CD14-positive monocyte (primary cell): Measurements from ENCODE around the gene PEX19. TPM values are rescaled to one million over a fixed set of nuclear protein-coding genes. Genes with fewer than 3 reads are reported as not detected.

Experiments used
- DNase-seq, 3 donors: peaks; one replicate each; pipeline ENCODE4 v3.0.0-alpha.2; 2011 to 2022
- H2AFZ ChIP-seq: 2 replicates; pipeline ENCODE4 v1.6.0; 2012; ENCODE audit warnings: mild to moderate bottlenecking, low read depth, low read length, inconsistent platforms; ENCODE audit not compliant: insufficient read depth, poor library complexity, severe bottlenecking
- H3K27ac ChIP-seq, 2 donors: 1 replicate in 1 of 2; 2 replicates in 1 of 2; pipeline ENCODE4 v1.5.1; 2012 to 2013; ENCODE audit warnings: low read length in 2 of 2, control low read depth in 1 of 2, inconsistent platforms in 1 of 2, low read depth in 1 of 2, mild to moderate bottlenecking in 1 of 2
- H3K27me3 ChIP-seq, 2 donors: one replicate each; pipeline versions ENCODE4 v1.6.0 to v1.6.1; 2011 to 2013; ENCODE audit warnings: low read length in 2 of 2; ENCODE audit not compliant: control insufficient read depth in 2 of 2, insufficient read depth in 2 of 2
- H3K36me3 ChIP-seq, 2 donors: replicated peaks in 1 of 2; 1 replicate in 1 of 2; 2 replicates in 1 of 2; pipeline versions ENCODE4 v1.5.1 to v1.6.1; 2012 to 2013; ENCODE audit warnings: low read length in 2 of 2, control low read depth in 1 of 2, inconsistent platforms in 1 of 2, mild to moderate bottlenecking in 1 of 2; ENCODE audit not compliant: insufficient read depth in 2 of 2, control insufficient read depth in 1 of 2
- H3K4me1 ChIP-seq, 2 donors: 1 replicate in 1 of 2; 2 replicates in 1 of 2; pipeline versions ENCODE4 v1.5.1 to v1.6.1; 2012 to 2013; ENCODE audit warnings: low read length in 2 of 2, control low read depth in 1 of 2, inconsistent platforms in 1 of 2, mild to moderate bottlenecking in 1 of 2, moderate library complexity in 1 of 2; ENCODE audit not compliant: insufficient read depth in 2 of 2, control insufficient read depth in 1 of 2
- H3K4me2 ChIP-seq: replicated peaks from 2 replicates; pipeline ENCODE3; 2012; ENCODE audit warnings: low read length, moderate library complexity, mild to moderate bottlenecking; ENCODE audit not compliant: poor library complexity, severe bottlenecking; ENCODE audit errors: extremely low read depth
- H3K4me3 ChIP-seq, 3 experiments: fragments of 200-600 bp in 1 of 3; sonication (generic) in 1 of 3; replicated peaks in 1 of 3; 1 replicate in 2 of 3; 2 replicates in 1 of 3; pipeline ENCODE4 v1.5.1; 2011 to 2013; ENCODE audit warnings: low read length in 3 of 3, mild to moderate bottlenecking in 3 of 3, control low read depth in 2 of 3, low read depth in 2 of 3, inconsistent platforms in 1 of 3, moderate library complexity in 1 of 3
- H3K79me2 ChIP-seq: 2 replicates; pipeline ENCODE4 v1.6.0; 2012; ENCODE audit warnings: mild to moderate bottlenecking, control low read depth, inconsistent platforms, low read length, moderate library complexity; ENCODE audit not compliant: insufficient read depth
- H3K9ac ChIP-seq: 2 replicates; pipeline ENCODE4 v1.6.0; 2017; ENCODE audit warnings: low read length, mild to moderate bottlenecking; ENCODE audit not compliant: insufficient read depth, poor library complexity, severe bottlenecking
- H3K9me3 ChIP-seq, 2 donors: replicated peaks in 1 of 2; 1 replicate in 1 of 2; 2 replicates in 1 of 2; pipeline versions ENCODE4 v1.5.1 to v1.6.1; 2012 to 2013; ENCODE audit warnings: low read length in 2 of 2, control low read depth in 1 of 2; ENCODE audit not compliant: control insufficient read depth in 1 of 2, insufficient read depth in 1 of 2
- H4K20me1 ChIP-seq: 2 replicates; pipeline ENCODE4 v1.6.0; 2012; ENCODE audit warnings: mild to moderate bottlenecking, low read length, control low read depth, moderate library complexity; ENCODE audit not compliant: insufficient read depth
- H3K27ac Mint-ChIP-seq, 7 donors: one replicate each; pipeline ENCODE4 v1.8.0; 2020; ENCODE audit warnings: mild to moderate bottlenecking in 7 of 7, mixed read lengths in 7 of 7, moderate library complexity in 6 of 7, inconsistent platforms in 2 of 7
- H3K27me3 Mint-ChIP-seq, 3 donors: one replicate each; pipeline ENCODE4 v1.8.0; 2021 to 2022; ENCODE audit warnings: low read depth in 3 of 3, mild to moderate bottlenecking in 3 of 3, mixed read lengths in 3 of 3, moderate library complexity in 3 of 3, inconsistent platforms in 1 of 3
- H3K36me3 Mint-ChIP-seq, 2 donors: one replicate each; pipeline ENCODE4 v1.8.0; 2020; ENCODE audit warnings: mixed read lengths in 2 of 2, inconsistent platforms in 1 of 2, mild to moderate bottlenecking in 1 of 2
- H3K4me1 Mint-ChIP-seq: one replicate; pipeline ENCODE4 v1.8.0; 2020; ENCODE audit warnings: mild to moderate bottlenecking, mixed read lengths
- H3K4me3 Mint-ChIP-seq, 2 donors: one replicate each; pipeline ENCODE4 v1.8.0; 2020; ENCODE audit warnings: mild to moderate bottlenecking in 2 of 2, mixed read lengths in 2 of 2, moderate library complexity in 1 of 2
- H3K9me3 Mint-ChIP-seq, 7 donors: one replicate each; pipeline ENCODE4 v1.8.0; 2020 to 2022; ENCODE audit warnings: mixed read lengths in 7 of 7, mild to moderate bottlenecking in 6 of 7, moderate library complexity in 6 of 7, inconsistent platforms in 2 of 7
- WGBS: methylation state at CpG from one replicate; pipeline ENCODE4 v1.1.5; 2013; ENCODE audit warnings: missing lambda C conversion rate; ENCODE audit not compliant: insufficient coverage; 5-methylcytosine and 5-hydroxymethylcytosine counted together
- intact Hi-C, 2 donors: fragments of 100-400 bp; cut with micrococcal nuclease; formaldehyde crosslinking; loops; one replicate each; pipeline versions ENCODE4 v1.15.0 to v1.15.1; 2023
- polyA plus RNA-seq, 3 donors: library from polyadenylated mRNA; depleted of rRNA in 1 of 3; unstranded in 2 of 3; stranded (reverse) in 1 of 3; fragments of 300-500 nt in 2 of 3; fragments of >200 nt in 1 of 3; fragmentation: Illumina TruSeq in 2 of 3; gene quantifications; 1 replicate in 2 of 3; 2 replicates in 1 of 3; pipeline ENCODE4 v1.2.3, GENCODE V29; 2012 to 2021
- TF ChIP-seq, protein P1 (sequence below): fragments of 200-600 bp; IDR thresholded peaks from one replicate; pipeline ENCODE4 v1.8.0; 2022; ENCODE audit warnings: antibody characterized with exemption, mild to moderate bottlenecking

PEX19 gene
- polyA plus RNA-seq, 3 donors, result 17.4 to 38.2 (median 37.4) TPM

DNA sequence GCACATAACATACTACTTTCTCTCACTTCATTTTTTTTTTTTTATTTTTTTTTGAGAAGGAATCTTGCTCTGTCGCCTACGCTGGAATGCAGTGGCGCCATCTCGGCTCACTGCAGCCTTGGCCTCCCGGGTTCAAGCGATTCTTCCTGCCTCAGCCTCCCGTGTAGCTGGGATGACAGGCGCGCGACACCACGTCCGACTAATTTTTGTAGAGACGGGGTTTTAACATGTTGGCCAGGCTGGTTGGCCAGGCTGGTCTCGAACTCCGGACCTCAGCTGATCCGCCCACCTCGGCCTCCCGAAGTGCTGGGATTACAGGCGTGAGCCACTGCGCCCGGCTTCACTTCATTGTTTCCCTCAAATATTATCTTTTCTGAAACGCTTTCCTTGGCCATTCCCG lies 573 bp upstream of the PEX19 start:
- Histone ChIP-seq H3K36me3 (peaks cover 46 to 50% of the 10 kb centered on the region in 2 donors), H3K4me2 (peak overlapping the region; percentile 90), H3K27ac (peak overlapping the region in 1 of 2 donors; percentile 82), H2AFZ (peak overlapping the region; percentile 82), H3K9ac (no peak overlapping the region), H3K9me3 (no peaks in the 10 kb centered on the region), H4K20me1 (peaks cover 10% of the 10 kb centered on the region), H3K79me2 (peaks cover 22% of the 10 kb centered on the region), H3K4me3 (peak overlapping the region in 1 of 3 experiments; percentile 90), H3K27me3 (no peaks in the 10 kb centered on the region), H3K4me1 (peaks cover 19 to 22% of the 10 kb centered on the region in 2 donors)
- Mint-ChIP-seq H3K27me3 (peaks cover 0 to 7% (median 0%) of the 10 kb centered on the region in 3 donors), H3K27ac (peak overlapping the region in 1 of 7 donors; percentile 86), H3K9me3 (peaks cover 0 to 3% (median 0%) of the 10 kb centered on the region in 7 donors), H3K4me1 (peaks cover 20% of the 10 kb centered on the region), H3K36me3 (peaks cover 47 to 52% of the 10 kb centered on the region in 2 donors), H3K4me3 (no peak overlapping the region)
- TF ChIP-seq, protein P1, sequence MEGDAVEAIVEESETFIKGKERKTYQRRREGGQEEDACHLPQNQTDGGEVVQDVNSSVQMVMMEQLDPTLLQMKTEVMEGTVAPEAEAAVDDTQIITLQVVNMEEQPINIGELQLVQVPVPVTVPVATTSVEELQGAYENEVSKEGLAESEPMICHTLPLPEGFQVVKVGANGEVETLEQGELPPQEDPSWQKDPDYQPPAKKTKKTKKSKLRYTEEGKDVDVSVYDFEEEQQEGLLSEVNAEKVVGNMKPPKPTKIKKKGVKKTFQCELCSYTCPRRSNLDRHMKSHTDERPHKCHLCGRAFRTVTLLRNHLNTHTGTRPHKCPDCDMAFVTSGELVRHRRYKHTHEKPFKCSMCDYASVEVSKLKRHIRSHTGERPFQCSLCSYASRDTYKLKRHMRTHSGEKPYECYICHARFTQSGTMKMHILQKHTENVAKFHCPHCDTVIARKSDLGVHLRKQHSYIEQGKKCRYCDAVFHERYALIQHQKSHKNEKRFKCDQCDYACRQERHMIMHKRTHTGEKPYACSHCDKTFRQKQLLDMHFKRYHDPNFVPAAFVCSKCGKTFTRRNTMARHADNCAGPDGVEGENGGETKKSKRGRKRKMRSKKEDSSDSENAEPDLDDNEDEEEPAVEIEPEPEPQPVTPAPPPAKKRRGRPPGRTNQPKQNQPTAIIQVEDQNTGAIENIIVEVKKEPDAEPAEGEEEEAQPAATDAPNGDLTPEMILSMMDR, result no peak
- DNase-seq, result no peak
- WGBS, result 91% methylated on average over 23 of the region's 23 CpGs
- intact Hi-C loops, result loop anchor here (2.0 to 10.0 kb wide), 5 partner anchors 21 to 181 kb away; partner anchors contain the start of genes COPA (in 2 of the 2), NCSTN (in 2 of the 2) and DCAF8 (in 1 of the 2)

DNA sequence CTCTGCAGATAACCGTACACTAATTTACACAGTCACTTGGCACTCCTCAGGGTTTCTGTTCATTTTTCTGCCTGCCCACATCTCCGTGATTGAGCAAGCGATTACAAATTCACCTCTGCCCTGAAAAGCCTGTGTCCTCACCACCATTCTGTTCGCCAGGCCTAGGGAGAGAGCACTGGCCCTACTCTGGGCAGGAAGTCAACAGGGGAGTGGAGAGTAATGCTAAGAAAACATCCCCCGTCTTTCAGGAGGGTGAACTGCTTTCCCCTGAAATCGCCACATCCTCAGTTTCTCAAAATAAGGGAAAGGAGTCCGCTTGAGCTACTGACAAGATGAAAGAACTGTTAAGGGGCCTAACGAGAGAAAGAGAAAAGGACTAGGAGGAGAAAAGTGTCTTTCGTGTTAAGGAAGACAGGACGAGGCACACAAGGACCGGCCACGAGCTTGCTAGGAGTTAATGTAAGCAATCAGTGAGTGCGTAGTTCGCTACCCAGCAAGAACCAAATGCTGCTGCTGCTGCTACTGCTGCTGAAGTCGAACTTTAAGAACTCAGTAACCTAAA lies 632 bp downstream of the PEX19 start:
- peak overlapping the region; percentile 92 to 97 for H3K4me3 Mint-ChIP-seq
- DNase-seq, result peak; percentile 17 to 54 (median 34)
- H3K36me3 Mint-ChIP-seq, result peaks cover 48 to 52% of the 10 kb centered on the region in 2 donors
- H3K27me3 Mint-ChIP-seq, result peaks cover 0 to 7% (median 0%) of the 10 kb centered on the region in 3 donors
- peaks cover 0 to 3% (median 0%) of the 10 kb centered on the region in 7 donors for H3K9me3 Mint-ChIP-seq
- Histone ChIP-seq H4K20me1 (no peaks in the 10 kb centered on the region), H2AFZ (peak overlapping the region; percentile 82), H3K4me1 (peaks cover 19 to 22% of the 10 kb centered on the region in 2 donors), H3K9me3 (no peaks in the 10 kb centered on the region), H3K79me2 (peaks cover 22% of the 10 kb centered on the region), H3K36me3 (peaks cover 46 to 50% of the 10 kb centered on the region in 2 donors), H3K9ac (peak overlapping the region; percentile 79), H3K27me3 (no peaks in the 10 kb centered on the region), H3K27ac (peak overlapping the region; percentile 69 to 82), H3K4me2 (peak overlapping the region; percentile 90), H3K4me3 (peak overlapping the region; percentile 82 to 90 (median 83))
- intact Hi-C loops, result loop anchor here (2.0 to 10.0 kb wide), 4 partner anchors 20 to 180 kb away; partner anchors contain the start of genes COPA (in 1 of the 2), DCAF8 (in 1 of the 2) and NCSTN (in 1 of the 2)
- peak overlapping the region; percentile 86 to 96 (median 94) for H3K27ac Mint-ChIP-seq
- peaks cover 20% of the 10 kb centered on the region for H3K4me1 Mint-ChIP-seq
- TF ChIP-seq, protein P1, result no peak
- WGBS, result 0% methylated on average over 7 of the region's 15 CpGs
